Heart left ventricle (tissue), 13 donors: ENCODE measurements around the gene KIF1A.

Source experiments
- POLR2A ChIP-seq, 2 donors: fragments of 450-650 bp; IDR thresholded peaks; one replicate each; pipeline ENCODE4 v1.6.1; 2017; ENCODE audit warnings: antibody characterized with exemption in 2 of 2, mild to moderate bottlenecking in 2 of 2, moderate library complexity in 2 of 2
- TF ChIP-seq, protein P1 (sequence below), 12 donors: fragments of 200-600 bp; sonication (generic) in 4 of 12; IDR thresholded peaks; one replicate each; pipeline versions ENCODE4 v1.5.0 to v1.8.0; 2018 to 2022; ENCODE audit warnings: antibody characterized with exemption in 12 of 12, mild to moderate bottlenecking in 5 of 12
- donor health status: ischemic (EF 13 %, LVEDD 7.1; RV severe dilation, severe dysfunction).
- donor health status: DM: no; HTN: yes; CAD: no.
- donor health status: DM: no; HTN: no; CAD: no.
- donor health status: ischemic (EF 25% LVEDD 6.9; RV normal size, moderate dysfunction).
- donor health status: ischemic (EF 25% LVEDD 5.7; RV mildly dilated, moderate dysfunction).
- donor health status: ischemic (EF 35%, LVEDD 5.7; RV mildly dilated, moderate dysfunction).
- donor health status: nonischemic (EF 11% LVEDD 7.7; RV severe dilation, severe dysfunction).
- donor health status: DM: yes; HTN: yes; CAD: no.
- donor health status: PGD.
- donor health status: ischemic (EF 29% LVEDD 5.4; RV normal size, mild dysfunction).
- donor health status: nonischemic (EF 23%, LVEDD 6.1; RV moderate dilation, normal function).

DNA sequence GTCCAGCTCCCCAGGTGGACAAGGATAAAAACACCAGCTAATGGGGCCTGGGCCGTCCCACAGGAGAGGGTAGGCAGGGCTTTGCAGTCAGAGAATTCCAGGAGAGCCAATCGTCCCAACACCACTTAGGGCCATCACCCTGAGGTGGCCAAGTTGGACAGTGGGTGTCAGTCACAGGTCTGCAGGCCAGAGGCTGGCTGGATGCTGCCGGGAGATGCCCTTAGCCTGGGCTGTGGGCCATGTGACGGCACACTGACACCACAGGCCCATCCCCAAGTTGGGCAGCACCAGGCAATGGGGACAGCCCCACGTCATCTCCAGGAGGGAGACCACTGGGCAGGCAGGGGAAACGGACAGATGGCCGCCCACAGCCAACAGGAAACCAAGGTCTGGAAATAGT, 53.9 kb downstream of the KIF1A start:
- TF ChIP-seq, protein P1, sequence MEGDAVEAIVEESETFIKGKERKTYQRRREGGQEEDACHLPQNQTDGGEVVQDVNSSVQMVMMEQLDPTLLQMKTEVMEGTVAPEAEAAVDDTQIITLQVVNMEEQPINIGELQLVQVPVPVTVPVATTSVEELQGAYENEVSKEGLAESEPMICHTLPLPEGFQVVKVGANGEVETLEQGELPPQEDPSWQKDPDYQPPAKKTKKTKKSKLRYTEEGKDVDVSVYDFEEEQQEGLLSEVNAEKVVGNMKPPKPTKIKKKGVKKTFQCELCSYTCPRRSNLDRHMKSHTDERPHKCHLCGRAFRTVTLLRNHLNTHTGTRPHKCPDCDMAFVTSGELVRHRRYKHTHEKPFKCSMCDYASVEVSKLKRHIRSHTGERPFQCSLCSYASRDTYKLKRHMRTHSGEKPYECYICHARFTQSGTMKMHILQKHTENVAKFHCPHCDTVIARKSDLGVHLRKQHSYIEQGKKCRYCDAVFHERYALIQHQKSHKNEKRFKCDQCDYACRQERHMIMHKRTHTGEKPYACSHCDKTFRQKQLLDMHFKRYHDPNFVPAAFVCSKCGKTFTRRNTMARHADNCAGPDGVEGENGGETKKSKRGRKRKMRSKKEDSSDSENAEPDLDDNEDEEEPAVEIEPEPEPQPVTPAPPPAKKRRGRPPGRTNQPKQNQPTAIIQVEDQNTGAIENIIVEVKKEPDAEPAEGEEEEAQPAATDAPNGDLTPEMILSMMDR (IDR thresholded peaks at IDR 0.05) = no peak
- no peak for TF ChIP-seq POLR2A (IDR thresholded peaks at IDR 0.05)
